ENCODE results near the gene TMEM184B.

GRCh38 chr22:38249803-38250642 is 22.8 kb downstream of the TMEM184B start:
- TF ChIP-seq CTCF (IDR thresholded peaks at IDR 0.05) (no peak), POLR2A (IDR thresholded peaks at IDR 0.05) (no peak)
